ENCODE measurements around the gene AKAP13.

Gene AKAP13

GRCh38 chr15:85766001-85766831 is 385.8 kb downstream of the AKAP13 start:
- H3K9me3 ChIP-seq, result no peaks in the 10 kb centered on the region
- in situ Hi-C loops (cut with MboI; ENCODE audit: low sequenced_read_pairs), result no loop called here
- no peak for DNase-seq (ENCODE audit: low spot score in 2 of 2)
- no peak overlapping the region for H3K4me3 ChIP-seq
- no peaks in the 10 kb centered on the region for H3K4me1 ChIP-seq
- peaks cover 20% of the 10 kb centered on the region for H3K36me3 ChIP-seq (replicated peaks)
- no peaks in the 10 kb centered on the region for H3K27me3 ChIP-seq (ENCODE audit: low read depth)

DNA sequence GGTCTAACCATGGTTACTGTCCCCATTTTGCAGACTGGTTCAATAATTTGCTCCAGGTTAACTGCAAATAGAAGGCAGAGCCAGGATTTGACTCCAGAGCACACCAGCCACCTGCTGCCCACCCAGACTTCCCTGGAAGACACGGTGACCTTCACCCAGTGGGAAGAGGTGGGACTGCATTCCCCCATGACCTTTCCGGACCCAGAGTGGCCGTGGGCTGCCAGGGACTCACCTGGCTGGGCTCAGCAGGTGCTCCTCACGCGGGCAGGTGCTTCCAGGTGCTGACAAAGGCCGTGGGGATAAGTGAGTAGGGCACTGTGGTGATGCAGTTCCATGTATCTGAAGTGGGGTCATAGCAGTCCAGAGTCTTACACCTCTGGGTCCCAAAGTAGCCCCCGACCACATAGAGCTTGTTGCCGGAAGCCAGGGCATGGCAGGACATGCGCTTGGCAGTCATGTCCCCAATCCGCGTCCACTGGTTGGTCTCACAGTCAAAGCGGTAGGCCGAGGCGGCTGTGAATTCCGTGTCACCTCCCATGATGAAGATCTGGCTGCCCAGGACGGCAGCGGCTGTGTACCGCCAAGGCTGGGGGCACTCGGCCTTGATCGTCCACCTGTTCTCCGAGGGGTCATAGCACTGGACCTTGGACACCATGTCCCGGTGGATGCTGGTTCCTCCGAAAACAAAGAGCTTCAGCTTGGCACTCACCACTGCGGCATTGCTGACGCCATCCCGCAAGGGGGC is 387.6 kb downstream of the AKAP13 start:
- no peaks in the 10 kb centered on the region for H3K27me3 ChIP-seq (ENCODE audit: low read depth)
- in situ Hi-C loops (cut with MboI; ENCODE audit: low sequenced_read_pairs), result no loop called here
- H3K4me1 ChIP-seq, result no peaks in the 10 kb centered on the region
- H3K36me3 ChIP-seq (replicated peaks), result peaks cover 12% of the 10 kb centered on the region
- no peak overlapping the region for H3K4me3 ChIP-seq
- no peaks in the 10 kb centered on the region for H3K9me3 ChIP-seq
- DNase-seq (ENCODE audit: low spot score in 2 of 2), result no peak

DNA sequence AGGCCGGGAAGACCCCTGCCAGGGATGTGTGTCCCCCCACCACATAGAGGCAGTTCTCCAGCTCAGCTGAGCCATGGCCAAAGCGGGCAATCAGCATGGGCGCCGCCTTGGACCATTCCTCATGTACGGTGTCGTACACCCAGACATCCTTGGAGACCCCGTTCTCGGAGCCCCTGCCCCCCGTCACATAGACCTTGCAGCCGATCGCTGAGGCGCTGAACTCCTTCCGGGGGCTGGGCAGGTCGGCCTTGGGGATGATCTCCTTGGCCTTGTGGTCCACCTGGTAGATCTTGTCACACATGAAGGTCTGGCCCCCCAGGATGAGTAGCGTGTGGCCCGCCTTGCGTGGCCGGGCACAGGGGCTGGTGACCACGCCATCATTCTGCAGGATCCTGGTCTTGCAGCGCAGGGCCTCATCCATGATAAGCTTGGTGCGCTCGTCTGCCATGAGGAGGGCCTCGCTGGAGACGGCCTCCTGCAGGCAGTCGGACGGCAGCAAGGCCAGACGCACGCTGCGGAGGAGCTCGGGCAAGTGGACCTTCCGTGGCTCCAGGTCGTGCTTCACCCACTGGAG is 388.3 kb downstream of the AKAP13 start:
- Histone ChIP-seq H3K27me3 (ENCODE audit: low read depth) (no peaks in the 10 kb centered on the region), H3K4me1 (no peaks in the 10 kb centered on the region), H3K4me3 (no peak overlapping the region), H3K9me3 (no peaks in the 10 kb centered on the region), H3K36me3 (replicated peaks) (peaks cover 9% of the 10 kb centered on the region)
- in situ Hi-C loops (cut with MboI; ENCODE audit: low sequenced_read_pairs), result no loop called here
- no peak for DNase-seq (ENCODE audit: low spot score in 2 of 2)

DNA sequence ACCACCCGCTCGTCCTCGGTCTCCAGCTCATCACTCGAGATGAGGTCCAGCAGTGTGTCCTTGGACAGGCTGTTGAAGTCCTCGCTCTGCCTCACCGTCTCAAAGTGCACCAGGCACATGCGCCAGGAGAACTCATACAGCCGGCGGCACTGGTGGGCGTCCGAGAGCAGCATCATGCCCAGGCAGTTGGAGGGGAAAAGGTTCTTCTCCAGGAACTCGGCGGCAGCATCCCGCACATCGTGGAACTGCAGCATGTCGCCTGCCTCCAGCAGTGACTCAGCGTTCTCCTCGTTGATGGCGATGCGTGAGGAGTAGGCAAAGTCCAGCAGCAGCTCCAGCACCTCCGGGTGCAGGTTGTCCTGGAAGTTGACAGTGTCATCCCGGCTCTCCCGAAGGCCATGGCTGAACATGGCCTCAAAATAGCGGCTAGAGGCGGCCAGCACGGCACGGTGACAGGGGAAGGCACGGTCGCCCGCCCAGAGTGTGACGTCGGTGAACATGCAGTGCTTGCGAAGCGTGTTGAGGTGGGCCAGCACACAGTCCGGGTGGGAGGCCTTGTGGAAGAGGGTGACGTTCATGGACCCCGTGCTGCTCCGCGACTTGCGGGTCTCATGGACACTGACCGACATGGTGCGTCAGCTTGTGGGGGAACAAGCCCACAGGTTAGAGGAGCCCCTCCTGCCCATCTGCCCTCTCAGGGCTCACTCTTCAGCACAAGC is 388.9 kb downstream of the AKAP13 start:
- in situ Hi-C loops (cut with MboI; ENCODE audit: low sequenced_read_pairs), result no loop called here
- Histone ChIP-seq H3K27me3 (ENCODE audit: low read depth) (no peaks in the 10 kb centered on the region), H3K4me1 (no peaks in the 10 kb centered on the region), H3K36me3 (replicated peaks) (peaks cover 9% of the 10 kb centered on the region), H3K9me3 (no peaks in the 10 kb centered on the region), H3K4me3 (no peak overlapping the region)
- no peak for DNase-seq (ENCODE audit: low spot score in 2 of 2)

DNA sequence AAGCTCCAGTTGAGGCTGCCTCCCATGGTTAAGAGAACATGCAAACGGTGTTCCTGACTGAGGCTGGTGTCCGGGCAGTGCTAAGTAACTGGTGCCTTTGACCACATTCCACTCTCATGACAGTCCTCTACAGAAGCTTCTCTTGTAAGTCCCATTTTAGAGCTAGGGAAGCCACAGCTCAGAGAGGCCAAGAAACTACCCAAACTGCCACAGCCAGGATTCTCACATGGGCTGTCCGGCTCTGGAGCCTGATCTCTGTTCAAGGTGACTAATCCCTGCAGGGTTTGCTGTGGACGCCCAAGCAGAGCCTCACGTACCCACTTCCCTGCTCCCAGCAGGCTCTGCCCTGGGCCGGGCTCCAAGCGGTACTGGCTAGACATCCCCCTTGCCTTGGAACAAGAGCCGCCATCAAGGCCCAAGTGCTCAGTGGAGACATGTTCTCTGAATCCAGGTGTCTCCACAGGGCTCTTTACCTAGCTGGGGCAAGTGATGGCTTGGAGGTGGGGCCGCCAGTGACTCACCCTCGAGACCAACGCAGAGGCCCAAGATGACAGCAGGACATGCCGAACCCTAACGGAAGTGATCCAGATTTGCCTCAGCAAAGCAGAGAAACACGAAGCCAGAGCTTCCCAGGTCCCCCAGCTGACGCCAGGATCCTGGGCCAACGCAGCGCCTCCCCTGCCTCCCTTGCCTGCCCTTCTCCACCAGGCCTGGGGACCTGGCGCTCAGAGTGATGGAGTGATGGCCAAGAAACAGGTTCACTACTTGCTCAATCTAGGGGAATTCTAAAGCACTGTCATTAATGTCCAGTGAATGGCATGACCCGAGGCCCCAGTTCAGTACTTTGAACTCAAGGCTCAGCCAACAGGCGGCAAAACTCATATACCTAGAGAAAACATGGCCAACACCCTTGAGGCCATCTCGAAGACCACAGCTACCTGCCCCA is 390.0 kb downstream of the AKAP13 start:
- H3K4me1 ChIP-seq, result no peaks in the 10 kb centered on the region
- H3K36me3 ChIP-seq (replicated peaks), result peaks cover 9% of the 10 kb centered on the region
- H3K4me3 ChIP-seq, result no peak overlapping the region
- in situ Hi-C loops (cut with MboI; ENCODE audit: low sequenced_read_pairs), result no loop called here
- H3K9me3 ChIP-seq, result no peaks in the 10 kb centered on the region
- DNase-seq (ENCODE audit: low spot score in 2 of 2), result no peak
- H3K27me3 ChIP-seq (ENCODE audit: low read depth), result no peaks in the 10 kb centered on the region

- Histone ChIP-seq H3K27me3 (ENCODE audit: low read depth) (no peaks in the 10 kb centered on the region), H3K4me3 (no peak overlapping the region), H3K4me1 (no peaks in the 10 kb centered on the region), H3K36me3 (replicated peaks) (peaks cover 9% of the 10 kb centered on the region), H3K9me3 (no peaks in the 10 kb centered on the region)
- no peak for DNase-seq (ENCODE audit: low spot score in 2 of 2)
- in situ Hi-C loops (cut with MboI; ENCODE audit: low sequenced_read_pairs), result no loop called here
Observed at GRCh38 chr15:85771271-85771670, 390.9 kb downstream of the AKAP13 start.

DNA sequence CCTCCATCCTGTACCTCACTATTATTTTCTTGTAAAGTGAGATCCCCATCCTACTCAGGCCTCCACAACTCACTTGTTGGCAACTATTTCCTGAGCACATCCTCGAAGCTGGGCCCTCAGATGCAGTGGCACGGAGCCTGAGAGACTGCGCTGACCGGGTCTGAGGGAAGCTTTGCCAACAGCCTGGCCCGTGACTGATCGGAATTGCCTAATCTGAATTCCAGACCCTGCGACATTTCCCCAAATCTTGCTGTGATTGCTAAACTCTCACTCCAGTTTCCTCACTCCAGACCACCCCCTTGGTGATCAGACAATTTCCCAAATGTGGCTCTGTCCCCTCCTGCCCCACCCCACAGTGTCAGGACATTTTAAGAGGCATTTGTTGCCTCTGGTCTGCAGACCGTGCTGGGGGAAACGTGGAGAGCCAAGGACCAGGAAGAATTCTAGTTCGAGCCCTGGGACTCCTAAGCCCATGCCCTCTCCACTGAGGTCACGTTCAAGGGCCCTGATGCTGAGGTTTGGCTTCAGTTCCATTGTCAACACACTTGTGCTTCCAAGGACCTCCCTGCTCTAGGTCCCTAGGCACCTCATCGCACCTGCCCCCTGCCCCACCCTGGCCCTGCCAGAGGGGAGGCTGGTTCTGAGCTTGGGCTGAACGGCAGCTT is 391.5 kb downstream of the AKAP13 start:
- in situ Hi-C loops (cut with MboI; ENCODE audit: low sequenced_read_pairs), result no loop called here
- Histone ChIP-seq H3K4me1 (no peaks in the 10 kb centered on the region), H3K4me3 (no peak overlapping the region), H3K27me3 (ENCODE audit: low read depth) (no peaks in the 10 kb centered on the region), H3K9me3 (no peaks in the 10 kb centered on the region), H3K36me3 (replicated peaks) (peaks cover 9% of the 10 kb centered on the region)
- no peak for DNase-seq (ENCODE audit: low spot score in 2 of 2)

- no peak for DNase-seq (ENCODE audit: low spot score in 2 of 2)
- no peaks in the 10 kb centered on the region for H3K9me3 ChIP-seq
- in situ Hi-C loops (cut with MboI; ENCODE audit: low sequenced_read_pairs), result no loop called here
Observed at GRCh38 chr15:85772668-85773067, 392.3 kb downstream of the AKAP13 start.

DNA sequence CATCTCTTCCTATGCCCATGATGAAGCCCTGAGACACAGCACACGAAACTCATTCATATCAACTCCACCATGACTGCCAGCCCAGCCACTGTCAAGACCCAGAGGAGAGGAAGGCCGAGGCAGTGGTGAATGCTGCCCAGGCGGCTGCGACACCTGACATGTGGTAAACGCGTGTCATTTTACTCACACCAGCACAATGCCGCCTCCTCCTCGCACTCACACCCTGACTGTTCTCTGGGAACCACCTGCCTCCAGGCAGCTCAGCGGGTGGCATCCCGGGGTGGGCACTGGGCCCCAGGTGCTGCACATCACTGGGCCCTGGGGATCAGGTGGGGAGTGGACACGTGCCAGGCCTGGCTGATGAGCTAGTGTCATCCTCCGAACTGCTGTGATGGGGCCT is 392.8 kb downstream of the AKAP13 start:
- no peaks in the 10 kb centered on the region for H3K9me3 ChIP-seq
- no peaks in the 10 kb centered on the region for H3K4me1 ChIP-seq
- no peak overlapping the region for H3K4me3 ChIP-seq
- DNase-seq (ENCODE audit: low spot score in 2 of 2), result no peak
- in situ Hi-C loops (cut with MboI; ENCODE audit: low sequenced_read_pairs), result no loop called here
- H3K36me3 ChIP-seq (replicated peaks), result peaks cover 9% of the 10 kb centered on the region
- no peaks in the 10 kb centered on the region for H3K27me3 ChIP-seq (ENCODE audit: low read depth)

More at GRCh38 chr15:85772668-85773067, 392.3 kb downstream of the AKAP13 start:
- Histone ChIP-seq H3K4me3 (no peak overlapping the region), H3K4me1 (no peaks in the 10 kb centered on the region), H3K27me3 (ENCODE audit: low read depth) (no peaks in the 10 kb centered on the region), H3K36me3 (replicated peaks) (peaks cover 9% of the 10 kb centered on the region)

DNA sequence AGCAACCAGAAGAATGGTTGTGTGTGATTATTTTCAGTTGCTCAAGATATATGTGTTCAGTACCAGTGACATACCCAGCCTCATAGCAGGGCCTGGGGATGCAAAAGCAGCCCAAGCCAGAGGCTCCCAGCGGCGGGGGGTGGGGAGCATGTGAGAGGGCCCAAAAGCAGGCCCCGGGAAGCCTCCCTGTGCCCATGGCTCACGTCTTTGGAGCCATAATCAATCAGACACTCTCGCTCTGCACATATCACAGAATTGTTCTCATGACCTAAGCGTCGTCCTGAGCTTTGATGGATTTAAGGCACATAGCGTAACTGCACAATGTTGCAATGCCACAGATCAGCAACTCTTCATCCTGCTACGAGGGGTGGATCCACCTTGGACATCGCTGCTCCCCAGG is 393.6 kb downstream of the AKAP13 start:
- no peaks in the 10 kb centered on the region for H3K27me3 ChIP-seq (ENCODE audit: low read depth)
- H3K4me1 ChIP-seq, result no peaks in the 10 kb centered on the region
- H3K4me3 ChIP-seq, result no peak overlapping the region
- DNase-seq (ENCODE audit: low spot score in 2 of 2), result no peak
- in situ Hi-C loops (cut with MboI; ENCODE audit: low sequenced_read_pairs), result no loop called here
- H3K9me3 ChIP-seq, result no peaks in the 10 kb centered on the region
- peaks cover 6% of the 10 kb centered on the region for H3K36me3 ChIP-seq (replicated peaks)

DNA sequence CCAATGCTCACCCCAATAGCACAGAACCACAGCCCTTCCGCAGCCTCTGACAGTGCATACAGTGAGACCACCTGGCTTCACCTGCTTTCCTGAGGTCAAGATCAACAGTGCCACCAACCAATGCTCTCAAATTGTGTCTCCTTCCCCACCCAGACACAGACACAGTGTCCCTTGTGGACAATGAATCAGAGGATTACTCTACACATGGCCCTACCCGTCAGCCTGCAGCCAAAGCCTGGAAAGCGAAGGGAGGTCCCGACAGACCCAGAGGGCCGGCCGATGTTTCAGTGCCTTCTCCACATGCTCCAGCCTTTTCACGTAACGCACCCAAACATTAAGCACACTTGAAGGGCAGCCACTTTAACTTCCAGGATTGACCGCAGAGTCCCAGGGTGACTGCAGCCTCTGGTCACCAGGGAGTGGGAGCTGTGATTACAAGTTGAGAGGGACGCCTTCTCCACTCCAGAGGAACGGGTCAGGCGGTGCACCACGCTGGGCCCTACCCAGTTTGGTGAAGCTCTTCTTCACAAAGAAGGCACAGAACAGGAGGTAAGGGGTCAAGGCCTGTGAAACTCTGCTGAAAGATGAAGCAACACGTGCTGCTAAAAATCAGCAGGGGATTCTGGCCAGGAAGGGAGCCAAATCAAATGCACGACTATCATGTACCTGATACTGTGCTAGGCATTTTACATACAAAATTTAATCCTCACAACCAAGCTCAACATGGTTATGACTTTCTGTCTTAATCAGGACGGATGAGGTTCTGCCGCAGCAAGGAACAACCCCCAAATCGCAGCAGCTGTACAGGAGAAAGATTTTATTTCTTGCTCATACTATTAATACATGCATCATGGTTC is 397.1 kb downstream of the AKAP13 start:
- Histone ChIP-seq H3K27me3 (ENCODE audit: low read depth) (no peaks in the 10 kb centered on the region), H3K9me3 (no peaks in the 10 kb centered on the region), H3K4me1 (no peaks in the 10 kb centered on the region), H3K4me3 (no peak overlapping the region), H3K36me3 (replicated peaks) (no peaks in the 10 kb centered on the region)
- DNase-seq (ENCODE audit: low spot score in 2 of 2), result no peak
- in situ Hi-C loops (cut with MboI; ENCODE audit: low sequenced_read_pairs), result no loop called here
